Astrocyte of the spinal cord (primary cell): ENCODE data around the gene EBLN2.

Experiments used
- DNase-seq: peaks from one replicate; pipeline ENCODE4 v3.0.0; 2011; ENCODE audit warnings: low read depth, low spot score
- H3K4me3 ChIP-seq: 2 replicates; pipeline ENCODE4 v1.5.1; 2011; ENCODE audit warnings: low read depth, mild to moderate bottlenecking, low read length, moderate library complexity
- in situ Hi-C: cut with HindIII; loops from 2 replicates; pipeline ENCODE4 v1.10.0; 2017; ENCODE audit warnings: low sequenced_read_pairs
- TF ChIP-seq, protein P1 (sequence below): IDR thresholded peaks from 2 replicates; pipeline ENCODE4 v1.5.1; 2012; ENCODE audit warnings: low read depth, mild to moderate bottlenecking, low read length, inconsistent platforms

EBLN2 gene

GRCh38 chr3:73110530-73110929 is 49.1 kb downstream of the EBLN2 start:
- in situ Hi-C loops, result no loop called here
- H3K4me3 ChIP-seq, result no peak overlapping the region
- TF ChIP-seq, protein P1, sequence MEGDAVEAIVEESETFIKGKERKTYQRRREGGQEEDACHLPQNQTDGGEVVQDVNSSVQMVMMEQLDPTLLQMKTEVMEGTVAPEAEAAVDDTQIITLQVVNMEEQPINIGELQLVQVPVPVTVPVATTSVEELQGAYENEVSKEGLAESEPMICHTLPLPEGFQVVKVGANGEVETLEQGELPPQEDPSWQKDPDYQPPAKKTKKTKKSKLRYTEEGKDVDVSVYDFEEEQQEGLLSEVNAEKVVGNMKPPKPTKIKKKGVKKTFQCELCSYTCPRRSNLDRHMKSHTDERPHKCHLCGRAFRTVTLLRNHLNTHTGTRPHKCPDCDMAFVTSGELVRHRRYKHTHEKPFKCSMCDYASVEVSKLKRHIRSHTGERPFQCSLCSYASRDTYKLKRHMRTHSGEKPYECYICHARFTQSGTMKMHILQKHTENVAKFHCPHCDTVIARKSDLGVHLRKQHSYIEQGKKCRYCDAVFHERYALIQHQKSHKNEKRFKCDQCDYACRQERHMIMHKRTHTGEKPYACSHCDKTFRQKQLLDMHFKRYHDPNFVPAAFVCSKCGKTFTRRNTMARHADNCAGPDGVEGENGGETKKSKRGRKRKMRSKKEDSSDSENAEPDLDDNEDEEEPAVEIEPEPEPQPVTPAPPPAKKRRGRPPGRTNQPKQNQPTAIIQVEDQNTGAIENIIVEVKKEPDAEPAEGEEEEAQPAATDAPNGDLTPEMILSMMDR, result no peak
- no peak for DNase-seq
